Stimulated activated CD8-positive, alpha-beta memory T cell treated with anti-CD3 and anti-CD28 coated beads, Interleukin-4, amount 100 ng/mL, for 1 hour (primary cell): Measurements from ENCODE around the gene MAP3K2.
"Not testable (repeated sequence)": the region's sequence is repeated elsewhere in the genome, so short reads cannot be mapped to it uniquely, and the experiment has no call there.

ENCODE experiments used
- DNase-seq, 2 donors: peaks; one replicate each; pipeline ENCODE4 v3.0.0-alpha.2; 2020; ENCODE audit warnings: low read depth in 2 of 2, low spot score in 1 of 2

The MAP3K2 gene

DNA sequence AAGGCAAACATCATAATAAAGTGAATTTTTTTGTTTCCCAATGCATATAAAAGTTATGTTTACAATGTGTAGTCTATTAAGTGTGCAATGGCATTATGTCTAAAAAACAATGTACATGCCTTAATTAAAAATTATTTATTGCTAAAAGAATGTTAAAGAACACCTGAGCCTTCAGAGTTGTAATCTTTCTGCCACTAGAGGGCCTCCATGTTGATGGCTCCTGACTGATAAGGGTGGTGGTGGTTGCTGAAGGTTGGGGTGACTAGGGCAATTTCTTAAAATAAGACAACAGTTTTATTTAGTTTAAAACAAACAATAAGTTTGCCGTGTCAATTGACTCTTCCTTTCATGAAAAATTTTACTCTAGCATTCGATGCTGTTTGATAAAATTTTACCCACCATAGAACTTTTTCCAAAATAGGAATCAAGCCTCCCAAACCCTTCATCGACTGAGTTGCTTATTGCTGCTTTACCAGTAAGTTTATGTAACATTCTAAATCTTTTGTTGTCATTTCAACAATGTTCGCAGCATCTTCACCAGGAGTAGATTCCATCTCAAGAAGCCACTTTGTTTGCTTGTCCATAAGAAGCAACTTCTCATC is 32.3 kb downstream of the MAP3K2 start:
- peak in 1 of 2 donors; percentile 5 for DNase-seq

DNA sequence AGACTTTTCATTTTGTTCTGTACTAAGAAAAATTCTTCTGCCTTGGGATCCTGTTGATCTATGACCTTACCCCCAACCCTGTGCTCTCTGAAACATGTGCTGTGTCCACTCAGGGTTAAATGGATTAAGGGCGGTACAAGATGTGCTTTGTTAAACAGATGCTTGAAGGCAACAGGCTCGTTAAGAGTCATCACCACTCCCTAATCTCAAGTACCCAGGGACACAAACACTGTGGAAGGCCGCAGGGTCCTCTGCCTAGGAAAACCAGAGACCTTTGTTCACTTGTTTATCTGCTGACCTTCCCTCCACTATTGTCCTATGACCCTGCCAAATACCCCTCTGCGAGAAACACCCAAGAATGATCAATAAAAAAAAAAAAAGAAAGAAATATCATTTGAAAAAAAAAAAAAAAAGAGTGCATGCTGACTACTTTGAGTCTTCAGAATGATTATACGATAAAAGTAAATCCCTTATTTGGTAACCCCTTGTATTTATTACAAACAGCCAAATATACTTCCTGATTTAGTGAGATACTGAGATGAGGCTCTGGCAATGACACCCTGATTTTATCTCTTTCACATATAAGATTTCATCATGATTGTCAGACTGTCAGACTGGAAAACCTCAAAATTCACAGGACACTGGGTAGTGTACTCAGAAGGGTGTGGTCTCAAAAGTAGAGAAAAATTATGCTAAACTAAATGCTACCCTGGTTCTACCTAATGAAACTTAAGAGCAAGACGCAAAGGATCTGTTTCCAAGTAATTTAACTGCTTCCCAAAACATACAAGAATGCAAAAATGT is 33.7 kb downstream of the MAP3K2 start:
- DNase-seq: not testable (repeated sequence)

DNA sequence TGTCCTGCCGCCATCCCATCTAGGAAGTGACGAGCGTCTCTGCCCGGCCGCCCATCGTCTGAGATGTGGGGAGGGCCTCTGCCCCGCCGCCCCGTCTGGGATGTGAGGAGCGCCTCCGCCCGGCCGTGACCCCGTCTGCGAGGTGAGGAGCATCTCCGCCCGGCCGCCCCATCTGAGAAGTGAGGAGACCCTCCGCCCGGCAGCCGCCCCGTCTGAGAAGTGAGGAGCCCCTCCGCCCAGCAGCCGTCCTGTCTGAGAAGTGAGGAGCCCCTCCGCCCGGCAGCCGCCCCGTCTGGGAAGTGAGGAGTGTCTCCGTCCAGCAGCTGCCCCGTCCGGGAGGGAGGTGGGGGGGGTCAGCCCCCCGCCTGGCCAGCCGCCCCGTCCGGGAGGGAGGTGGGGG is 34.6 kb downstream of the MAP3K2 start:
- DNase-seq: not testable (repeated sequence)

DNA sequence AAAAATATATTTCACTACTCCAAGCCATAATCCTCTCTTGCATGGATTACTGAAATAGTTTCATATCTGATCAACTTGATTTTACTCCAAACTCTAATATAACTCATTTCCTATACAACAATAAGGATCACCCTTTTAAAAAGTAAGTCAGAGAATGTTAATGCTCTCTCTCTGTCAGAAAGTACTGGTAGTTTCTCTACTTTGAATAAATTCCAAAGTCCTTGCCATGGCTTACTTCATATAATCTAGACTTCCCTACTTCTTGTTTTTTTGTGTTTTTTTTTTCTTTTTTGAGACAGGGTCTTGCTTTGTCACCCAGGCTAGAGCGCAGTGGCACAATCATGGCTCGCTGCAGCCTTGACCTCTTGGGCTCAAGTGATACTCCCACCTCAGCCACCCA is 36.2 kb downstream of the MAP3K2 start:
- DNase-seq: no peak

DNA sequence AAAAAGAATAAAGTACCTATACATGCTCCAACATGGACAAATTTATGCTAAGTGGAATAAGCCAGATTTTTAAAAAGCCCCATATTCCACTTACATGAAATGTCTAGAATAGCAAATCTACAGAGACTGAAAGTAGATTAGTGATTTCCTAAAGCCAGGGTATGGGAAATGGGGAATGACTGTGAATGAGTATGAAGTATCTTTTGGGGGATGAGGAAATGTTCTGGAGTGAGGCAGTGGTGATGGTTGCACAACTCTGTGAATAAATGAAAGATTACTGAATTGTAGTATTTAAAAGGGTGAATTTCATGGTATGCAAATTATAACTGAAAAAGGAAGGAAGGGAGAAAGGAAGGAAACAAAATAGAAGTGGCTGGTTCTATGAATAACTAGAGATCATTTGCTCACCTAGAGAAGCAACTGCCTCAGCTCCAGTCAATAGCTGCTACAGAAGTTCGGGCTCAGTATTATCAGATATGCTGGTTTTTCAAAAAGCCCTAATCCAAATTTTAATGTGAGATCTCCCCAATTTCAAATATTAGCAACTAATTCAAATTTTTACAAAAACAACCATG is 39.3 kb downstream of the MAP3K2 start:
- DNase-seq: no peak

DNA sequence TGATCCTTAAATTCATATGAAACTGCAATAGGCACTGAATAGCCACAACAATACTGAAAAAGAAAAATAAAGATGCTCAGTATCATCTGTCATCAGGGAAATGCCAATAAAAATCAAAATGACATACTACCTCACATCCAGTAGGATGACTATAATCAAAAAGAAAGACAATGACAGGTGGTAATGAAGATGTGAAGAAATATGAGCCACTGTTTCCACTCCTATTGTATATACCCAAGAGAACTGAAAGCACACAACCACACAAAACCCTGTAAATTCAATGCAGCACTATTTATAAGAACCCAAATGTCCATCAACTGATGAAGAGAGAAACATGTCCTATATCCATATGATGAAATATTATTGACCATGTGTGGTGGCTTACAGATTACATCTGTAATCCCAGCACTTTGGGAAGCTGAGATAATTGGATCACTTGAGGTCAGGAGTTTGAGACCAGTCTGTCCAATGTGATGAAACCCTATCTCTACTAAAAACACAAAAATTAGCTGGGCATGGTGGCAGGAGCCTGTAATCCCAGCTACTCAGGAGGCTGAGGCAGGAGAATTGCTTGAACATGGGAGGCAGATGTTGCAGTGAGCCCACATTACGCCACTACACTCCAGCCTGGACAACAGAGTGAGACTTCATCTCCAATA is 39.9 kb downstream of the MAP3K2 start:
- DNase-seq: no peak

DNA sequence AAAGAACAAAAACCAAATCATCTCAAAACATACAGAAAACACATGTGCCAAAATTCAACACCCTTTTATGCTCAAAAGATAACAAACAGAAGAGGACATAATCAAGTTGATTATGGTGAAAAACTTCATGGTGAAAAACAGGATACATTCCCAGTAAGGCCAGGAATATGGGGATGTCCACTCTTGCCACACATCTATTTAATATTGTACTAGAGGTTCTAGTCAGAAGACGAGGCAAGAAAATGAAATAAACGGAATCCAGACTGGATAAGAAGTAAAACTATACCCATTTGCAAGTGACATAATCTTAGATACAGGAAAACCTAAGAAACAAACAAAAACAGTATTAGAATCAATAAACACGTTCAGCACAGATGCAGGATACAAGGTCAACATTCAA is 40.8 kb downstream of the MAP3K2 start:
- no peak for DNase-seq

DNA sequence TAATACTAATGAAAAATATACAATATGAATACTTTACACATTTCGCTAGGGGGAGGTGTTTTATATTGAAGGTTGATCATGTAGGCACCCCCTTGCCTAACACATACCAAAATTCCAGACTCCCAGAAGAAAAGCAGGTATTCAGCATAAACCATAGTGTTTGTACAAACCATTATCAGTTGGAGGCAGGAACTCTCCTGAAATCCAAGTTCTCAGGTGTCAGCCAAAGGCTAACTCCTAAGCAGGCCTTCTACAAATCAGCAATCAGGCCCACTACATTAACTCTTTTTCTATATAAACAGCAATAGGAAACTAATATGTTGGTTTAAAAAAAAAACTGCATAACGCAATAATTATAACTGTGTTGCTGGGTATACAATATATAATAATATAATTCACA is 44.5 kb downstream of the MAP3K2 start:
- DNase-seq: no peak

DNA sequence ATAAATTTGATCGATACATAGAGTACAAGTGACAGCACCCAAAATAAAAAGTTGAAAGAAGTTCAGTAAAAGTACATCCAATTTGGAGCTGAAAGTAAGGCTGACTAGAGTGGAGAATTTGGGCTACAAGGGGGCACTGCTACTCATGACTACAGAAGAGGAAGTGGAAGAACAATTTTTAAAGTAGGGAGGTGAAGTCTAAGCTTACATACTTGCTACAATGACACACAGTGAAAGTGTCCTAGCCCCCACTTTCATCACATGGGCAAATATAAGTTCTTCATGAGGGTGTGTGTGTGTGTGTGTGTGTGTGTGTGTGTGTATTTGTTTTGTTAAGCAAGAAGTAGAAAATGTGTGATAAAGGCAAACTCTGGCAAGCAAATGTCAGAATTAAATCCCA is 45.7 kb downstream of the MAP3K2 start:
- no peak for DNase-seq

DNA sequence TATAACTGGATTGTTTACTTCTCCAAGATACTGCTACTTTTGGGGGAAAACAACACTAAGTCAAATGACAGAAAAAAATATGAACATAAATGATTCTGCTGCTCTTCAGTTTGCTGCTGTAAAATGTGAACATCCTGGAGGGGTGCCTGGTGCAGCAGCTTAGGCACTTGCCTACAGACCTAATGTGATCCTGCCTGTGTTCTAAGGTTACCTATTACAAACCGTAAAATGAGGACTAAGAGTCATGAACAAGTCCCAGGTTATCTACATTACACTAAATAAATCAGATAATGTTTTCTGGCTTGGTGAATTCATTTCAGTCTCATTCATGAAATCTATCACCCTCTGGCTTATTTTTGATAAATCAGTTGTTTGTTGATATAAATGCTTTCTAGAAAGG is 55.4 kb downstream of the MAP3K2 start:
- DNase-seq: no peak

DNA sequence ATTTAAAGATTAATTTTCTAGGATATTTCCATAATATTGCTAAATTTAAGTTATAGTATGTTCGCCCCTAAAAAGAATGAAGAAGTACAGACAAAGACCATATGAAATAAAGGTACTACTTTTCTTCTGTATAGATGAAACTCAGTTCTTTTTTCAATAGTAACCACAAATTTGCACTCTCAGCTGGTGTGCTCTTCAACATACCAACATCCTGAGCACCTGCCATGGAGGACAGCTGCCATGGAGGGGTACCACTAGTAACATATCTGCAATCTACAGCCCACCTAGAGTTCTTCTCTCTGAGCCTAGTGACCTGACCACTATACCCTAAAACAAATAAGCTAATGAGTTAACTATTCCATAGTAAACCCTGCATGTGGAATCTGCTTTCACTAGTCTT is 57.0 kb downstream of the MAP3K2 start:
- DNase-seq: no peak

DNA sequence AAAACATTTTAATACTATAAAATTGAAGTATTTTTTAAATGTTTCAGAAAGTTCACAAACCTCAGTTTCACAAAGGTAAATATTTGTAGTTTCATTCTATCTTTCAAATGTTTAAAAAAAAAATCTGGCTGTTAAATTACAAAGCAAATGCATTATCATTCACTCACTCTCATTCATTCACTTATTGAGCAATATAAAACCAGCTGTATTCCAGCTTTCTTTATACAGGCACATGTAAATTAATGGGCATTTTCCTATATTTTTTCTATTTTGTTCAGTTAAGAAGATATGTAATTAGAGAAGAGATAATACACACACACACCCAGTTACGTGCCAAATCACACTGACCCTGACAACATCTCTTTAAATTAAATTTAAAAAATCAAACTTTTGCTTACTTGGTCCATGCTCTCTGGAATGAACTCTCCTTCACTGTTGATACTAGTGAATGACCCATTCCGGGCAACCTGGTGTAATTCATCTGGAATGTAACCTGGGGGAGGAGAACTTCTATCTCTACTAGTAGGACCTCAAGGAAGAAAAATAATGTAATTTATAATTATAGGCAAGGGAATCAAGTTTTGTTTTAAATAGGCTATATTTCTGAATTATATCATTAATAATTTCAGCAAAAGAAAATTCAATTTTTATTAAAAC is 61.4 kb downstream of the MAP3K2 start:
- no peak for DNase-seq

DNA sequence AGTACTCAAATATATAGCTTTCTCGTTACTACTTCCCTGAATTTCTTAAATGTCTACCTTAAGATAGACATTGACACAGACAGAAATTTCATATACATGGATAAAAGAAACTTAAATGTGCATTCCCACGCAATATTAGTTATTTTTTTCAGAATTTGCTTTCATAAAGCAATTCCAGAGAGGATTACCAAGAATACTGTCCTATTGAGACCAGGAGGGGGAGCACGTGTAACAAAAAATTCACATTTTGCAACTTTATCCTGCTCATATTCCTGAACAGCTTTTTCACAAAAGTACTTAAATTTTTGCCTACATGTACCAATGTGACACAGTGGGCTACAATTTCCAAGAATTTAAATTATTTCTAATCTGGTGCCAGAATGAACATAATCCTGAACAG is 63.1 kb downstream of the MAP3K2 start:
- DNase-seq: no peak

DNA sequence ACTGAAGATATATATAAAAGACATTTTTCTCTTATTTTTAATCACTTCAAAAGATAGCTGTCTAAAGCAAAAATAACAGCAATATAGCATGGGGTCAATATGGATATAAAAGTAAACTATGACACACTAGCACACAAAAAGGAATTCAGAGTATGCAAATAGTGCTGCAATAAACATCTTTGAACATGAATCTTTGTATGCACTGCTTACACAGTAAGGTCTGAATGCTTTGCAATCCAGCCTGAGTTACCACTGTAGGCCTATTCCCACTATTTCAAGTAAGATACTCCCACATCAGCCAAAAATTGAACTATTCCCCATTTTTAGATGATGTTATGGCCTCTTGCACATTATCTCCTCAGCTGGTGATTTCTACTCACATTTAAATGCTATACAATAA is 66.5 kb downstream of the MAP3K2 start:
- DNase-seq: no peak

DNA sequence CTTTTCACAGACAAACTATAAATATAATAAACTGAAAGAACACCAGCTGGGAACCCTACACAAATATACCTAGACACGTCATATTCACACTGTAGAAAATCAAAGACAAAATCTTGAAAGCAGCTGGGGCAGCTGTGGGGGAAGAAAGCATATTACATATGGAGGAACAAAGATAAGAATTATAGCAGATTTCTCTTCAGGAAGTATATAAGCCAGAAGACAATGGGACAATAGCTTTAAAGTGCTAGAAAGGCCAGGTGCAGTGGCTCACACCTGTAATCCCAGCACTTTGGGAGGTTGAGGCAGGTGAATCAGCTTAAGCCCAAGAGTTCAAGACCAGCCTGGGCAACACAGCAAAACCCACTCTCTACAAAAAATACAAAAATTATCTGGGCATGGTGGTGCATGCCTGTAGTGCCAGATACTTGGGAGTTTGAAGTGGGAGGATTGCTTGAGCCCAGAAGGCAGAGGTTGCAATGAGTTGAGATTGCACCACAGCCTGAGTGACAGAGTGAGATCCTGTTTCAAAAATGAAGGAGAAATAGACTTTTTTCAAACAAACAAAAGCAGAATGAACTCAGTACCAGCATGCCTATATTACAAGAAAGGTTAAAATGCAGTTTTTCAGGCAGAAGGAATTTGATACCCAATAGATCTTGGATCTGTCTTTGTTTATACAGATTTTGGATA is 67.0 kb downstream of the MAP3K2 start:
- DNase-seq: no peak

DNA sequence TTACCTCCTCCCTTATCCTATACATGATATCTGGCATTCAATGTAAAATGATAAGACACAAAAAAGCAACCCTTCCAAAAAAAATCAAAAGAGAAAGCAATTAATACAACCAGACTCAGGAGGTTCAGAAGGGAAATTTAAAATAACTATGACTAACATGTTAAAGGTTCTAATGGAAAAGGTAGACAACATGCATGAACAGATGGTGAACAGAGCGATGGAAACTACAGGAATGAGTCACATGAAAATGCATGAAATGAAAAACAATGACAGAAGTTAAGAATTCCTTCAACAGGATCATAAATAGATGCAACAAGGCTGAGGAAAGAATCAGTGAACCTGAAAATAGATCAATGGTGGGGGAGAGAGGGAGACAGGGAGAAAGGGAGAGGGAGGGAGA is 67.7 kb downstream of the MAP3K2 start:
- DNase-seq: no peak

DNA sequence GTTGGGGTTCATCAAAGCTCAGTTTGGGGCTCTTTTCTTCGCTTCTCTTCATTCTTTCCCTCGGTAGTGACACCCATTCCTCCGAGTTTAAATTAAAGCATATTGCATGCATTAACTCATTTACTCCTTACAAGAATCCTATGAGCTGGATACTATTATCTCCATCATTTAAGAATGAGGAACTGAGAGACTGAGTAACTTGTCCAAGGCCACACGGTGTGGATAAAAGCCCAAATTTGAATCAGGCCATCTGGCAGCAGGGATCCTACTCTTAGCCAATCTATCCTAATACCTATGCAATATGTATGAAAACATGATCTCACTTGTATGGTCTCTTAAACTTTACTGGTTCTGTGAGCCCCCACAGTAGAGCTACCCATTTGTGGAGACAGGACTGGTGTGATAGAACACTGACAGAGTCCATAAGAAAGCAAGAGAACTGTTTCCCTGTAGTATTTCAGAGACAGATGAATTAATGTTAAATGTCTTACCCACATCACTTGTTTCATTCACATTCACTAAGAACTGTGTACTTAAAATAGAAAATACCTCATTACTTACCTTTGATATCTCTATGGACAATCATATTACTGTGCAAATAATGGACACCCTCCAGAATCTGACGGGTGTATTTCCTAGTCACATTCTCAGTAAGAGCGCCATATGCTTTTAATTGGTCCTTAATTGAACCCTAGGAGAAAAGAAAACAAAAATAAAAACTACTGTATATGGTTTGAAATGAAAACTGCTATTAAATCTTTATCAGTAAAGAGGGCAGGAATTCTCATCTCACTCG is 73.4 kb downstream of the MAP3K2 start:
- no peak for DNase-seq

DNA sequence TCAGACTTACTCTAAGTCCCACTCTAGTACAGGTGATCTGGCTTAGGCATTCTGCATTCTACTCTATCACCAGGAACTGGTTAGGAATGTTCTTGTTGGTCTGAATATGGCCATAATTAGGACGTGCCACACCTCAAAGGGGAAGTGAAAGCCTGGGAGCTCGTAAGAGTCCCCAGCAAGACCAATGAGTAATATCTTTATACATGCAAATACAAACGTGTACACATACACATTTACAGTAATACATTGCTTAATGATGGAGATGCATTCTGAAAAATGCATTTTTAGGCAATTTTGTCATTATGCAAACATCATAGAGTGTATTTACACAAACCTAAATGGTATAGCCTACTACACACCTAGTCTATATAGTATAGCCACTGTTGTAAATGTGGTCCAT is 74.4 kb downstream of the MAP3K2 start:
- DNase-seq: no peak

DNA sequence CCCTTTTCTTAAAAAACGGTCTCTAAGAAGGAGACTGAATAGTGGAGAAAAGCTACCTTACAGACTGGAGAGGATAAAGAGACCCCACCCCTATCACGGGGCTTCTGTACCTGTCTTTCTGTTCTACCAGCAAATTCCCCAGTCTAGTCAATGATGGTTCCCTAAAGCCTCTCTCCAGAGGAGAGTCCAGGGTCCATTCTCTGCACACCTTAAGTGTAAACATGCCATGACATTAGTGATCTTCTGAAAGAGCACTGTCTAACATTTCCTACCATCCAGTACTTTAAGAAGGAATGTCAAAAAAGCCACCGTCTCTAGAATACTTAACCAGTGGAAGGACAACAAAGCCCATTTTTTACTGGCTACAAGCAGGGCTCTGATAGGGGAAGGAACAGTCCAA is 76.8 kb downstream of the MAP3K2 start:
- no peak for DNase-seq

DNA sequence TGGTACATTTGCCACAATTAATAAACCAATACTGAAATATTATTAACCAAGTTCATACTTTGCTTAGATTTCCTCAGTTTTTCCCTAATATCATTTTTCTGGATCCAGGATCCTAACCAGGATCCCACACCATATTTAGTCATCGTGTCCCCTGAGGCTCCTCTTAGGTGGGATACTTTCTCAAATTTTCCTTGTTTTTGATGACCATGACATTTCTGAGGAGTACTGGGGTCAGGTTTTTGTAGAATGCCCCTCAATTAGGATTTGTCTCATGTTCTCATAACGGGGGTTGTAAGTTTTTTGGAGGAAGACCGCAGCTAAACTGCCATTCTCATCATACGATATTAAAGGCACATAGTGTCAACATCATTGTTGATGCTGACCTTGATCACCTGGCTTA is 78.3 kb downstream of the MAP3K2 start:
- DNase-seq: no peak
